GM12878 (cell line): ENCODE measurements around the gene NUDT3. TPM values are rescaled to one million over a fixed set of nuclear protein-coding genes. Genes with fewer than 3 reads are reported as not detected.

Experiments
- CEBPB ChIP-seq, 2 experiments: fragments of 150-350 bp in 1 of 2; IDR thresholded peaks; 2 replicates each; pipeline ENCODE4 v1.6.1; 2012 to 2014; ENCODE audit warnings: low read depth in 2 of 2, low read length in 2 of 2, borderline replicate concordance in 1 of 2, inconsistent platforms in 1 of 2
- EED ChIP-seq: sonication (generic); IDR thresholded peaks from 2 replicates; pipeline ENCODE4 v1.6.1; 2016; ENCODE audit warnings: antibody characterized with exemption, low read depth
- HCFC1 ChIP-seq: fragments of 150-350 bp; IDR thresholded peaks from 2 replicates; pipeline ENCODE4 v1.6.1; 2014; ENCODE audit warnings: low read length
- MTA2 ChIP-seq: fragments of 450-650 bp; IDR thresholded peaks from 2 replicates; pipeline ENCODE4 v1.6.1; 2016; ENCODE audit warnings: low read depth, mild to moderate bottlenecking, moderate library complexity
- MXI1 ChIP-seq: fragments of 150-350 bp; IDR thresholded peaks from 2 replicates; pipeline ENCODE4 v1.6.1; 2011; ENCODE audit warnings: low read depth, mild to moderate bottlenecking, inconsistent platforms, low read length, improper control_type of control experiment
- PAX8 ChIP-seq: fragments of 450-650 bp; IDR thresholded peaks from 2 replicates; pipeline ENCODE4 v1.6.1; 2017; ENCODE audit warnings: mild to moderate bottlenecking, moderate library complexity
- POLR2A ChIP-seq: IDR thresholded peaks from 2 replicates; pipeline ENCODE4 v1.6.1; 2011; ENCODE audit warnings: low read depth, mild to moderate bottlenecking, low read length
- RELB ChIP-seq: fragments of 450-650 bp; IDR thresholded peaks from 2 replicates; pipeline ENCODE4 v1.6.1; 2017; ENCODE audit warnings: low read depth, mild to moderate bottlenecking, moderate library complexity
- SKIL ChIP-seq: fragments of 450-650 bp; IDR thresholded peaks from 2 replicates; pipeline ENCODE4 v1.6.1; 2017; ENCODE audit warnings: mild to moderate bottlenecking, low read depth, inconsistent platforms; ENCODE audit not compliant: poor library complexity, severe bottlenecking
- SREBF2 ChIP-seq: IDR thresholded peaks from 2 replicates; pipeline ENCODE4 v1.6.1; 2012; ENCODE audit warnings: mild to moderate bottlenecking, low read length
- TCF12 ChIP-seq: IDR thresholded peaks from 2 replicates; pipeline ENCODE4 v1.6.1; 2011; ENCODE audit warnings: low read depth, mild to moderate bottlenecking, low read length
- ZNF687 ChIP-seq: fragments of 450-650 bp; IDR thresholded peaks from 2 replicates; pipeline ENCODE4 v1.6.1; 2017; ENCODE audit warnings: mild to moderate bottlenecking, moderate library complexity
- polyA plus RNA-seq, 11 experiments: library from polyadenylated mRNA; depleted of rRNA in 4 of 11; unstranded in 6 of 11; stranded (reverse) in 5 of 11; fragments of >200 nt; fragmentation: Nextera tagmentation in 4 of 11; fragmentation: Illumina TruSeq in 1 of 11; extraction: Ambion mirVana in 4 of 11; extraction: Trizol in 1 of 11; gene quantifications; 1 replicate in 1 of 11; 2 replicates in 10 of 11; pipeline versions ENCODE4 v1.2.1 to v1.2.3, GENCODE V29; 2011 to 2016; ENCODE audit warnings: inconsistent platforms in 2 of 11, missing spikeins in 2 of 11, low read depth in 1 of 11
- total RNA-seq, 4 experiments: library from RNA; depleted of rRNA in 3 of 4; stranded (reverse); fragments of >200 nt in 3 of 4; fragmentation: Illumina TruSeq in 1 of 4; extraction: Trizol in 1 of 4; gene quantifications; 2 replicates each; pipeline versions ENCODE4 v1.2.1 to v1.2.3, GENCODE V29; 2013 to 2021

Gene NUDT3
- total and polyA plus RNA-seq, 10 of the 15 experiments (the other 5 are each of a cell fraction or from before 2014, with no cell fraction given), result 2.4 to 32.3 (median 25.5) TPM

- TF ChIP-seq SKIL (no peak), ZNF687 (no peak), MXI1 (no peak), CEBPB (IDR thresholded peaks at IDR 0.05; ENCODE audit: borderline replicate concordance in 1 of 2, low read depth in 2 of 2, low read length in 2 of 2) (no peak), TCF12 (no peak), PAX8 (no peak), MTA2 (no peak), EED (no peak), POLR2A (no peak), HCFC1 (no peak), RELB (no peak), SREBF2 (no peak)
Observed at GRCh38 chr6:34360556-34360955, 31.9 kb downstream of the NUDT3 start (continued).
